Measurements from ENCODE around the gene CCNE1.

CCNE1 gene

GRCh38 chr19:29844891-29845573, 33.2 kb downstream of the CCNE1 start:
- peak; percentile 92 for DNase-seq (ENCODE audit: low read depth)

GRCh38 chr19:29845574-29846176, 33.9 kb downstream of the CCNE1 start:
- DNase-seq (ENCODE audit: low read depth), result peak; percentile 22

GRCh38 chr19:29849208-29849607, 37.4 kb downstream of the CCNE1 start:
- DNase-seq (ENCODE audit: low read depth), result no peak

GRCh38 chr19:29850482-29850881, 38.7 kb downstream of the CCNE1 start:
- no peak for DNase-seq (ENCODE audit: low read depth)

GRCh38 chr19:29851769-29852521, 40.2 kb downstream of the CCNE1 start:
- DNase-seq (ENCODE audit: low read depth), result no peak

GRCh38 chr19:29854033-29854432, 42.2 kb downstream of the CCNE1 start:
- DNase-seq (ENCODE audit: low read depth), result no peak

GRCh38 chr19:29855087-29855486, 43.3 kb downstream of the CCNE1 start:
- DNase-seq (ENCODE audit: low read depth), result no peak

GRCh38 chr19:29855741-29856500, 44.1 kb downstream of the CCNE1 start:
- DNase-seq (ENCODE audit: low read depth), result no peak

- DNase-seq (ENCODE audit: low read depth), result no peak
Measured at GRCh38 chr19:29858000-29858596, 46.3 kb downstream of the CCNE1 start.

GRCh38 chr19:29858621-29859020, 46.8 kb downstream of the CCNE1 start:
- no peak for DNase-seq (ENCODE audit: low read depth)

- no peak for DNase-seq (ENCODE audit: low read depth)
Measured at GRCh38 chr19:29860492-29860891, 48.7 kb downstream of the CCNE1 start.

- DNase-seq (ENCODE audit: low read depth), result no peak
Measured at GRCh38 chr19:29861574-29861973, 49.8 kb downstream of the CCNE1 start.

- no peak for DNase-seq (ENCODE audit: low read depth)
Measured at GRCh38 chr19:29866011-29866410, 54.2 kb downstream of the CCNE1 start.

GRCh38 chr19:29867984-29868383, 56.2 kb downstream of the CCNE1 start:
- DNase-seq (ENCODE audit: low read depth), result no peak

- DNase-seq (ENCODE audit: low read depth), result no peak
Measured at GRCh38 chr19:29871143-29871542, 59.4 kb downstream of the CCNE1 start.

GRCh38 chr19:29872224-29872731, 60.5 kb downstream of the CCNE1 start:
- peak; percentile 16 for DNase-seq (ENCODE audit: low read depth)

GRCh38 chr19:29873024-29873800, 61.4 kb downstream of the CCNE1 start:
- DNase-seq (ENCODE audit: low read depth), result no peak
